T-helper 1 cell treated with Interleukin-12 subunit alpha and Interleukin-12 subunit beta and Interleukin-4 antibody, amounts not matched to agents 30 μg/mL and 1 μg/mL, for 36 hours (primary cell): Measurements from ENCODE around the gene DISP2.

Experiments
- H3K27ac Mint-ChIP-seq: one replicate; pipeline ENCODE4 v1.8.0; 2021; ENCODE audit warnings: mild to moderate bottlenecking, mixed read lengths
- H3K27me3 Mint-ChIP-seq: one replicate; pipeline ENCODE4 v1.8.0; 2021; ENCODE audit warnings: low read depth, mixed read lengths
- H3K36me3 Mint-ChIP-seq: one replicate; pipeline ENCODE4 v1.8.0; 2021; ENCODE audit warnings: low read depth, mixed read lengths
- H3K4me1 Mint-ChIP-seq: one replicate; pipeline ENCODE4 v1.8.0; 2021; ENCODE audit warnings: low read depth, mixed read lengths
- H3K4me3 Mint-ChIP-seq: one replicate; pipeline ENCODE4 v1.8.0; 2021; ENCODE audit warnings: mild to moderate bottlenecking, moderate library complexity, mixed read lengths
- H3K9me3 Mint-ChIP-seq: one replicate; pipeline ENCODE4 v1.8.0; 2021; ENCODE audit warnings: mixed read lengths

Gene DISP2

DNA sequence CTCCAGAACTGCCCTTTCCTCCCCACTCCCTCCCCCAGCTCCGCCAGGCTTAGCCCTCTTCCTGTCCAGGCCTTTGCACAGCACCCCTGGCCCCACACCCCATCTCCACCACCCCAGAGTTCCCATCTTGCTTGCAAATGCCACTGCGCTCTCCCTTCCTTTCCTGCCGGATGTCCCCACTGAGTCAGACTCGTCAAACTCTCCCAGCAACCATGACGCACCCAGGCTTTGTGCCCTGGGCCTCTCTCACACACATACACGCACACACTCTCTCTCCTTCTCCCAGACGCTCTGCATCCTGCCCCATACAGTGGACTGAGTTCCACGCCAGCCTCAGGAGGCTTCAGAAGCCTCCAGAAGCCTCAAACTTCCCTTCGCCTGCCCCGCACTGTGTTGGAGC lies 14.5 kb upstream of the DISP2 start:
- Mint-ChIP-seq H3K4me3 (no peak overlapping the region), H3K9me3 (no peaks in the 10 kb centered on the region), H3K27ac (peak overlapping the region; percentile 41)

DNA sequence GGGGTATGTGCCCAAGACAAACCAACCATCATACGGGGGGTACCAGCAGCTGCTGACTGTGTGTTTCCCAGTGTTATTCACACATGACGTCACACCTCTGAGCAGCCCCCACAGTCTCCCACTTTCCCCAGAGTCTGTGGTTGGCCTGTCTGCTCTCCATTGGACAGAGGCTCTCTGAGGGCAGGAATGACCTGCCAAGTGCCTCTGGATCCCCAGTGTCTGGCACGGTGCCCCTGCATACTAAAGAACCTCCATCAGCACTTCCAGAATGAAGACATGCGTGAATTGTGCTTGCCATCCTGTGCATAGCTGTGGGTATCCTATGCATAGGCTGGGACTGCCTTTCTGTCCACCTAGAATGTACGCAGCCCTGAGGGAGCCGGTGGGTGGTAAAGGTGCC lies 13.8 kb upstream of the DISP2 start:
- no peak overlapping the region for H3K4me3 Mint-ChIP-seq
- H3K27me3 Mint-ChIP-seq, result no peaks in the 10 kb centered on the region
- H3K4me1 Mint-ChIP-seq, result peaks cover 1% of the 10 kb centered on the region
- H3K36me3 Mint-ChIP-seq, result no peaks in the 10 kb centered on the region
- no peak overlapping the region for H3K27ac Mint-ChIP-seq
- H3K9me3 Mint-ChIP-seq, result no peaks in the 10 kb centered on the region

More for the DNA sequence above, 14.5 kb upstream of the DISP2 start:
- Mint-ChIP-seq H3K27me3 (no peaks in the 10 kb centered on the region), H3K4me1 (peaks cover 1% of the 10 kb centered on the region), H3K36me3 (no peaks in the 10 kb centered on the region)

DNA sequence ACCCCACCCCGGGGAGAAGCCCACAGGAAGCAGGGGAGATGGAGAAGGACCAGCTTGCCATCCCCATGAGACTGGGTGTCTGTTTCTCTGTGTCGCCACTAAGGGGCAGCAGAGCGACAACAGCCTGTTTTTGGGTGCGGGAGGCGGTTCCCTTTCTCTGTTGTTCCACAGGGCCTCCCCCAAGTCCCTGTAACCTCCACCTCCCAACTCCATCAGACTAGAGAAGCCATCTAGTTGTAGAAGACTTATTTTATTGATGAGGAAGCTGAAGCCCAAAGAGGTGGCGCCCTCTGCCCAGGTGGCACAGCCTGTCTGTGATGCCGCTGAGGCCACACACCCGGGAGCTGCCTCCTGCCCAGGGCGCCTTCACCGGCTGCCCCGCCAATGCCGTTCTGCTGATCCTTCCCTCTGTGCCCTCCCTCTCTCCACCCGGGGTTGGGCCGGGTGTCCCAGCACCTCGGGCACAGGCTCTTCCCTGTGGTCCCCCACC lies 13.3 kb upstream of the DISP2 start:
- Mint-ChIP-seq H3K9me3 (no peaks in the 10 kb centered on the region), H3K36me3 (no peaks in the 10 kb centered on the region), H3K4me1 (peaks cover 1% of the 10 kb centered on the region), H3K4me3 (no peak overlapping the region), H3K27ac (no peak overlapping the region), H3K27me3 (no peaks in the 10 kb centered on the region)

DNA sequence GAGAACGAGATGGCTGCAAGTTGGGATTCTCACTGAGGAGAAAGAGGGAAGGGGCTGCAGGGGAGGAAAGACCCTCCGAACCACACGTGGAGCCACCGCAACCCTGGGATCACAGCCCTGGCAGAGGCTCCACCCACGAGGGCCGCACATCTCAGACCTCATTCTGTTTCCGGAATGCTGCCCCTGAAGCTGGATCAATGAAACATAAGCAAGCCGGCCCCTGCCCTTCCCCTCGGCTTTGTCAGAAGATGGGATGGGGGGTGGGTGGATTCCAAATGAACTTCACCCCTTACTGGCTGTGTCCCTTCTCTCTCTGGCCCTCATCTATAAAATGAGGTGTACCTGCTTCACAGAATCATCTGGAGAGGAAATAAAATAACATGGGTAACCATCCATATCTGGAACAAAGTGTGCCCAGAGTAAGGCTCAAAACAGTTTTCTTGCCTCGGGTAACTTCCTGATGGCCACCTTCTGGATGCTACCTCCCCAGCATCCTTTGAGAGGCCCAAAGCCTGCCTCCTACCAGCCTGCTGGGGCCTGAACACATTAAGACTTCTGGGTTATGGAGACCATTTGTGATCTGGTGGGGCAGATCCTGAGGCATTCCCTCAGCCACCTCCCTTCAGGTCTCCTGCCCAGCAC lies 12.7 kb upstream of the DISP2 start:
- peaks cover 1% of the 10 kb centered on the region for H3K4me1 Mint-ChIP-seq
- no peak overlapping the region for H3K4me3 Mint-ChIP-seq
- no peak overlapping the region for H3K27ac Mint-ChIP-seq
- no peaks in the 10 kb centered on the region for H3K36me3 Mint-ChIP-seq
- no peaks in the 10 kb centered on the region for H3K9me3 Mint-ChIP-seq
- no peaks in the 10 kb centered on the region for H3K27me3 Mint-ChIP-seq

DNA sequence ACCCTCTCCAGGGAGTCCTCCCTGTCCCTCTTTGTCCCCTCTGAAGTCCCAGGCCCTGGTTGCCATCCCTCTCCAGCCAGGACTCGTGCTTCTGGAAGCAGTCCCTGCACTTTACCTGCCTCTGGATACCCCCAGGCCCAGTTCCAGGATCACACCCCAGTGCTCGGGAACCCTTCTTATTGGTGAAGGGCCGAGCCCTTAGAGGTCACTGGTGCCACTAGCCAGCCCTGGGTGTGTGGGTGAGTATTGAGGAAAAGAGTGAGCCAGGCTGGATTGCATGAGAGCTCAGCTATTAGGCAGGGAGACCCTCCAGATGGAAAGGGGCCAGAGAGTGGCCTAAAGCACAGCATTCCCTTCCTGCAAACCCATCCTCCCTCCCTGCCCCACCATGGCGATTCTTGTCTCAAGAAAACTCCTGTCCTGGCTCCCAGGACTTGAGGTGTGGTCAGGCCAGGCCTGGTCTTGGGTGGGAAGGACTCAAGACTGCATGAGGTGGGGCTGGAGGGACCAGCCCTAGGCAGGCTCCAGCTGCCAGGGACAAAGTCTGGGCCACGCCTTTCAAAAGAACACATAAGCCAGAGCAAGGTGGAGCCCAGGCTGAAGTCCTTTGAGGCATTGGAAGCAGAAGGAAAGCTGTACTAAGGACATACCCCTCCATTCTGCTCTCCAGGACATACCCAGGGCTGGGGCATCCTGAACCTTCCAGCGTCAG lies 12.0 kb upstream of the DISP2 start:
- H3K27me3 Mint-ChIP-seq, result no peaks in the 10 kb centered on the region
- peaks cover 1% of the 10 kb centered on the region for H3K4me1 Mint-ChIP-seq
- H3K4me3 Mint-ChIP-seq, result no peak overlapping the region
- no peaks in the 10 kb centered on the region for H3K9me3 Mint-ChIP-seq
- H3K36me3 Mint-ChIP-seq, result no peaks in the 10 kb centered on the region
- no peak overlapping the region for H3K27ac Mint-ChIP-seq

DNA sequence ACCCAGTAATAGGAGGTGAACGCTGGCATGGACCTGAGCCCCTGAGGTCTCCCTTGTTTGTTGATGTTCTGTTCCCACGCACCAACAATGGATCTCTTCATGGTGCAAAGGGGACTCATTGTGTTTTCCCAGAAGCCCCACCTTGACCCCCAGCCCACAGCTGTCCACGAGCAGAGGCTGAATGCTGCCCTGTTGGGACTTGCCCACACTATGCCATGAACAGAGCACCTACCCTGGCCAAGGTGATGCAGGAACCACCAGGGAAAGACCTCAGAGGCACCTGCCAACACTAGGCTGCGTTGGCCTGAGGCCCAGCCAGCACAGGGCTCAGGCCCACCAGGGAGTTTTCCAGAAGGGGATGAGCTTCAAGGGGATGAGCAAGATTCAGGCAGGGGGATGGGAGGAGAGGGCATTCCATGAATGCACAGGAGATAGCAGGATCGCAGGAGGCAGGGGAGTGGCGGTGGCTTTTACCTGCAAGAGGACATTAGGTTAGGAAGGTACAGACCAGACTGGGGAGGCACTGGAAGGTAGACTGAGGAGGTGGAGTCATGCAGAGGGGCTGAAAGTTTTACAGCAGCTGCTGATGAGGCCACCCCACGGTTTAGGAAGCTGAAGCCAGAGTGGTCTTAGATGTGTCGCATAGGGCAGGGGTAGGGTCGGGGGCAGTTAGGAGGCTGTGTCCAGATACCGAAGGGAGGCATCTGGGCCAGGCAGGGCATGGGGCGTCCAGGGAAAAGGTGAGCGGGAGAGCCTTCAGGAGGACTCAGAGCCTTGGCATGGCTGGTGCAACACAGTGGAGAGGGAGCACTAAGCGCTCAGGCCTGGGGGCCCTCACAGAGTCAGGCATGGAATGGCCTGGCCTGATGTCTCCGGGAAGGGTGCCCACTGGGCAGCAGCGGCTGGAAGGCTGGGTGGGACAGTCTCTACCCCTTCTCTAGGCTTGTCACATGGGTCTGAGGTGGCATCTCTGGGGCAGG lies 11.2 kb upstream of the DISP2 start:
- Mint-ChIP-seq H3K27me3 (no peaks in the 10 kb centered on the region), H3K9me3 (no peaks in the 10 kb centered on the region), H3K27ac (no peak overlapping the region), H3K36me3 (no peaks in the 10 kb centered on the region), H3K4me1 (peaks cover 1% of the 10 kb centered on the region), H3K4me3 (no peak overlapping the region)

DNA sequence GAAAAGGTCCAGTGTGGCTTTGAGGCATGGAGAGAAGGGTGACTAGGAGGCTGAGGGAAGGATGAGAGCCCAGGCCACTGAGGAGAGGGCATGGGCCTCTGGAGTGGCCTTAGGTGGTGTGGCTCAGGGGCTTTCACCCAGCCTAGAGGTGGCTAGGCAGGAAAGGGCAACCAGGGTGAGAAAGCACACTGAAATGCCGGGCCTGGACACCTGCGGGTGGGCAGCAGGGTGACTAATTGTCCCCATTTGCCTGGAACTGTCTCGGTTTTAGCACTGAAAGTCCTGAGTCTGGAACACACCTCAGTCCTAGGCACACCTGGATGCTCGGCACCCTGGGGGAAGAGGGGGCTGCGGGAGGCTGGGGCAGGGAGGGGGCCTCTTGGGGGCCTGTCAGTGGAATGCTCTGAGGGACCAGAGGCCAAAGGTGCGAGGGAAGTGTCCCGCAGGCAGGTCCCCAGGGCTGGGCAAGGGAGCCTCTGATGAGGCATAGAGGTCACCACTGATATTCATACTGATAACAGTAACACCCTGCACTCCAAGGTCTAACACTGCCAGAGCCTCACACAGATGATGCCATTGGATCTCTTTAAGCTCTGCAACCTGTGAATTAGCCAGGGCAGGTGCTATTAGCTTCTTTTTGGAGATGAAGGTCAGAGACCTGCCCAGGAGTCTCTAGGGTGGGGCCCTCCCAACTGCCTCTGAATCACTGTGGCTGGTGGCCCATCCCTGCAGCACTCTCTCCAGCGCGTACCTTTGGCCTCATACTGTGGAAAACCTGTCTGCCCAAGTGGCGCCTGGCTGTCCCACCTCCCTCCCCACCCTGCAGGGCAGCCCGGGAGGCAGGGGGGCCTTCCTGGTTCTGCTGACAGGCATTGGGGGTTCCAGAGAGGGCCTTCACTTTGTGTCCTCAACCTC lies 10.2 kb upstream of the DISP2 start:
- no peak overlapping the region for H3K4me3 Mint-ChIP-seq
- H3K4me1 Mint-ChIP-seq, result peaks cover 1% of the 10 kb centered on the region
- no peaks in the 10 kb centered on the region for H3K36me3 Mint-ChIP-seq
- H3K27me3 Mint-ChIP-seq, result peaks cover 6% of the 10 kb centered on the region
- H3K27ac Mint-ChIP-seq, result no peak overlapping the region
- H3K9me3 Mint-ChIP-seq, result no peaks in the 10 kb centered on the region

DNA sequence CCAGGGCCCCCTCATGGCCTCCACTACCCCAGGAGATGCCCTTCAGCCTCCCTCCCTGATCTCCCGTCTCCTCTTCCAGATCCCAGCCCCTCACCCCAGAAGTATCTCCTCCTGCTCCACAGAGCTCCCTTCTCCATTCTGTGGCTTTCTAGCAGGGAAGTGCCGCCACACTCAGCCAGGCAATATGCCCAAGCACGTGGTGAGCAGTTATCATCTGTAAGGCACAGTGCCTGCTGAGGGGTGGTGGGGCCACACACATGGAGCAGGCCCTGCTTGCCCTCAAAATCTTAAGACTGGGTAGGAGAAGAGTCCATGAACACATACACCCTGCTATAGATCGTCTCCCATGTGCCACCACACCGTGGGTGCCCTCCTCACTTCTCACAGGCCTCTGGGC lies 9.5 kb upstream of the DISP2 start:
- no peaks in the 10 kb centered on the region for H3K36me3 Mint-ChIP-seq
- H3K27ac Mint-ChIP-seq, result no peak overlapping the region
- H3K9me3 Mint-ChIP-seq, result no peaks in the 10 kb centered on the region
- peaks cover 12% of the 10 kb centered on the region for H3K27me3 Mint-ChIP-seq
- peaks cover 1% of the 10 kb centered on the region for H3K4me1 Mint-ChIP-seq
- H3K4me3 Mint-ChIP-seq, result no peak overlapping the region

DNA sequence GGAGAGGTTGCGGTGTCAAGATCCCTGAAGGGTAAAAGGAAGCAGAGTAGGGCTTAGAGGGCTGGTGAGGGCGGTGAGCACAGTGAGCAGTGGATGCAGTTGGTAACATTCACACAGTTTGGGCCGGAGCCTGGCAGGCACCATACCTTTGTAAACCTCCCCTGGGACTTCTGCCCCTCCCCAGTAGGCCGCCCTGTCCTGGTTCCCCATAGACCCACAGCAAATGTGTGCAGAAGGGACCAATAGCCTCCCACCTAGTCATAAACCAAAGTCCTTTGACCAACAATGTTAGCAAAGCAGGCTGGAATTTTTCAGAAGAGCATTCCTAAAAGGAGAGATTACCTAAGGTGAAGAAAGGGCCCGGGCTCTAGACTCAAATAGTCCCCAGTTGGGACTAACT lies 8.9 kb upstream of the DISP2 start:
- no peak overlapping the region for H3K27ac Mint-ChIP-seq
- no peaks in the 10 kb centered on the region for H3K9me3 Mint-ChIP-seq
- no peaks in the 10 kb centered on the region for H3K36me3 Mint-ChIP-seq
- peaks cover 19% of the 10 kb centered on the region for H3K27me3 Mint-ChIP-seq
- peaks cover 1% of the 10 kb centered on the region for H3K4me1 Mint-ChIP-seq
- no peak overlapping the region for H3K4me3 Mint-ChIP-seq

DNA sequence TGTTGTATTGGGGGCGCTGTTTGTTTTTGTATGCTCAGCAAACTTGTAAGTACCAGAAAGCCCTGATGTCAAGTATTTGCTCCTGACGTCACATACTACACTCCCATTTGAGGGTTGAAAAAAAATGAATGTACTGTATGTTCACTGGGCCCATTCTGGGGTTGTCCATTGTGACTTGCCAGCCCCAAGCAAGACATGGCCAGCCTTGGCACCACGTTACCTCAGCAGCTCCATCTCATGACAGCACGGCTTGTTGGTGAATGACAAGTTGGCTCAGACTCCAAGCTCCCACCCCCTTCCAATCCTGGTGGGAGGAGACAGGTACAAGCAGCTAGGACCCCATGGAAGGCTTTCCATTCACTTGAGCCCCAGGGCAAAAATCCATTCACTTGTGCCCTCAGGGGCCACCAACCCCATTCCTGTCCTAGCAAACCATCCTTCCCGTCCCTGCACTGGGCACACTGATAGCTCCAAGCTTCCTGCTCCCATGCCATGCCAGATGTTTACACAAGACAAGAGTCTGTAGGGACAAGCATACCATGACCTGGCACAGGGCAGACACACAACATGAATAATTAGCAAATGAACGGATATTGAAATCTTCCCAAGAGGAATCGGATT lies 5.6 kb upstream of the DISP2 start:
- Mint-ChIP-seq H3K4me3 (no peak overlapping the region), H3K27ac (no peak overlapping the region), H3K27me3 (peaks cover 35% of the 10 kb centered on the region), H3K36me3 (no peaks in the 10 kb centered on the region), H3K9me3 (no peaks in the 10 kb centered on the region), H3K4me1 (peaks cover 3% of the 10 kb centered on the region)

DNA sequence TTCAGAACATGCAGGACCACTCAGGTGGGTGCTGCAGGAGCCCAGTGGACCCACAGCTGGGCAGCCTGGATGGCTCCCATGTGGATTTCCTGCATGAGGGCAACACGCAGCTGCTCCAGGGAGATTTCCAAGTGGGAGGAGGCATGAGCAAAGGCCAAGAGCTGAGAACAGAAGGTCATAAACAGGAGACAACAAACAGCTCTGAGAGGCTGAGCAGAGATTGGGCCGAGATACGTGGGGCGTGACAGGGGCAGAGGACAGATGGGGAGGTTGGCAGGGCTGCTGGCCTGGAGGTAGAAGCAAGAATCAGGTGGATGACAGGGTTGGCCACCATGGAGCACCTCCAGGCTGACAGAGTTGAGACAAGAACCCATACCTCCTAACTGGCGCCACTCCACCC lies 4.3 kb upstream of the DISP2 start:
- Mint-ChIP-seq H3K9me3 (no peaks in the 10 kb centered on the region), H3K27me3 (peaks cover 35% of the 10 kb centered on the region), H3K4me3 (no peak overlapping the region), H3K36me3 (no peaks in the 10 kb centered on the region), H3K4me1 (peaks cover 5% of the 10 kb centered on the region), H3K27ac (no peak overlapping the region)

DNA sequence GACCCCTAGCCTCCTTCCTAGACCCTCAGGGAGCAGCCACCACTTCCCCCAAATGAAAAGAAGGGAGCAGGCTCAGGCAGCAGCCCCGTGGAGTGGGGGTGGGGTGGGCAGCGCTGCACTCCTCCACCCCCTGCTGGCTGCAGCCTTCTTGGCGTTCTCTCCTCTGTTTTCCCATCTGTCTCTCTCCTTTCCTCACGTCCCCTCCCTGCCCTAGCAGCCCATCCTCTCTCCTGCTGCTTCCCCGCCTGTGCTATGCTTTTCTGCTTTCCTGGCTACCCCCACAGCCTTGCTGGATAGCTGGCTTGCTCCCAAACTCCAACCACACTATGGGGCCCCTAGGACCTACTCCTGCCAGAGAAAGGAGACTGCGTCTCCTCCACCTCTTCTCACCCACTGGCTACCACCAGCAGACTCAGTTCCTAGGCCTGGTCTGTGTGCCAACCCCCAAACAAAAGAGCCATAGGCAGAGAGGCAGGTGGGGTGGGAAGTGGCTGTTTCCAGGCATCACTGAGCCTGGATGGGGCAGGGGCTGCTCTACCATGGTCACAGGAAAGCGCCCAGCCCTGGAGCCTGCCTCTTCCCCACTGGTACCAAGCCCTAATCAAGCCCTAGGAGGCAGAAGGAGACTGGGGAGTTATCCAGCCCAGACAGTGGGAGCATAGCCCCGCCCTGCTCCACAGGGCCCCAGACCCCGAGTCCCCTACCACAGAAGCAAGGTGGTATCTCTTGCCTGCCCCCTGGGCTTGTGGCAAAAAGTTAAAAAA lies 3.4 kb upstream of the DISP2 start:
- H3K4me1 Mint-ChIP-seq, result peaks cover 6% of the 10 kb centered on the region
- H3K9me3 Mint-ChIP-seq, result no peaks in the 10 kb centered on the region
- no peak overlapping the region for H3K27ac Mint-ChIP-seq
- H3K27me3 Mint-ChIP-seq, result peaks cover 39% of the 10 kb centered on the region
- no peak overlapping the region for H3K4me3 Mint-ChIP-seq
- H3K36me3 Mint-ChIP-seq, result no peaks in the 10 kb centered on the region

DNA sequence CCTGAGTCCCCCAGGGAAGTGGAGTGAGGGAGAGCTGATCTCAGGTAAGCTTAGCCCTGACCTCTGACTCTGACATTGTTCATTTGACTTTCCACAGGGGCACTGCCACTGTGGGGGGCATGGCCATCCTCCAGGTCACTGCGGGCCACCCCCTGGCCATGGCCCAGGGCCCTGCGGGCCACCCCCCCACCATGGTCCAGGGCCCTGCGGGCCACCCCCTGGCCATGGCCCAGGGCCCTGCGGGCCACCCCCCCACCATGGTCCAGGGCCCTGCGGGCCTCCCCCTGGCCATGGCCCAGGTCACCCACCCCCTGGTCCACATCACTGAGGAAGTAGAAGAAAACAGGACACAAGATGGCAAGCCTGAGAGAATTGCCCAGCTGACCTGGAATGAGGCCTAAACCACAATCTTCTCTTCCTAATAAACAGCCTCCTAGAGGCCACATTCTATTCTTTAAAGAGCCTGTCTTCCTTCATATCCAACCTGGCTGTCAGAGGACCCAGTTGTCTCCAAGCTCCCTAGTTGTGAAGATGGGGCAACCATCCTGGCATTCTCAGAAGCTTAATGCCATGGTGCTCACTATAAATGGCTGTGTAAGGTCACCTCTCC lies 1.9 kb upstream of the DISP2 start:
- H3K36me3 Mint-ChIP-seq, result no peaks in the 10 kb centered on the region
- no peak overlapping the region for H3K4me3 Mint-ChIP-seq

More for the DNA sequence above, 1.9 kb upstream of the DISP2 start:
- Mint-ChIP-seq H3K9me3 (no peaks in the 10 kb centered on the region), H3K4me1 (peaks cover 6% of the 10 kb centered on the region), H3K27me3 (peaks cover 39% of the 10 kb centered on the region), H3K27ac (no peak overlapping the region)
